GM12878 (cell line): ENCODE measurements around the gene CTDP1.

ENCODE experiments used
- CBX5 ChIP-seq: sonication (generic); IDR thresholded peaks from 2 replicates; pipeline ENCODE4 v1.6.1; 2016; ENCODE audit warnings: low read depth, moderate library complexity, mild to moderate bottlenecking, inconsistent platforms
- CEBPB ChIP-seq, 2 experiments: fragments of 150-350 bp in 1 of 2; IDR thresholded peaks; 2 replicates each; pipeline ENCODE4 v1.6.1; 2012 to 2014; ENCODE audit warnings: low read depth in 2 of 2, low read length in 2 of 2, borderline replicate concordance in 1 of 2, inconsistent platforms in 1 of 2
- PAX8 ChIP-seq: fragments of 450-650 bp; IDR thresholded peaks from 2 replicates; pipeline ENCODE4 v1.6.1; 2017; ENCODE audit warnings: mild to moderate bottlenecking, moderate library complexity
- RBBP5 ChIP-seq: fragments of 200-600 bp; sonication (generic); conservative IDR thresholded peaks from 2 replicates; pipeline ENCODE4 v1.6.1; 2016
- YY1 ChIP-seq: IDR thresholded peaks from 2 replicates; pipeline ENCODE4 v1.6.1; 2011; ENCODE audit warnings: low read depth, mild to moderate bottlenecking, low read length
- TF ChIP-seq, protein P1 (sequence below), 3 experiments: IDR thresholded peaks in 2 of 3; conservative IDR thresholded peaks in 1 of 3; 2 replicates each; pipeline ENCODE4 v1.5.1; 2011; ENCODE audit warnings: low read depth in 3 of 3, low read length in 3 of 3, mild to moderate bottlenecking in 3 of 3, control low read depth in 2 of 3, moderate library complexity in 2 of 3, inconsistent platforms in 1 of 3, mixed read lengths in 1 of 3; ENCODE audit not compliant: control insufficient read depth in 2 of 3, insufficient read depth in 1 of 3; ENCODE audit errors: extremely low read depth in 1 of 3

DNA sequence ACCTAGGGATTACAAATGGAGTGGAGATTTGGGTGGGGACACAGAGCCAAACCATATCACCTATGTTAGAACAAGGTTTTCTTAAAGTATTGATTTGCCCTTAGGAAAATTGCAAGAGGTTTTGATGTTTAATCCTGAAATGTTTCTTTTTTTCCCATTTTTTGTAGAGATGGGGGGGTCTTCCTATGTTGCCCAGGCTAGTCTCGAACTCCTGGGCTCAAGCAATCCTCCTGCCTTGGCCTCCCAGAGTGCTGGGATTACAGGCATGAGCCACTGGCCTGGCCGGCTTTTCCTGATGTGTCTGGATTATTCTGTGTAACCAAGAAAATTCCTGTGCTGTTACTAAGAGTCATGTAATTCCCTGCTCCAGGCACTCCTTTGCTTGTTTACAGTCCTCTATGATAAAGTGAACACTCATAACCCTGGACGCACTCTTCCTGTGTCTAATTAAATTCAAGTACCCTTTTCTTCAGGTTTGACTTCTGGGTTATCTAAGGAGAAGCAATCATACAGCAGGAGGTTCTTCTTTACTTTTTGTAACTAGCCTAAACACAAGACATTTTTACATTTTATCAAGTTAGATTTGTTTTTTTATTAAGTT is 15.0 kb upstream of the CTDP1 start:
- TF ChIP-seq, protein P1, sequence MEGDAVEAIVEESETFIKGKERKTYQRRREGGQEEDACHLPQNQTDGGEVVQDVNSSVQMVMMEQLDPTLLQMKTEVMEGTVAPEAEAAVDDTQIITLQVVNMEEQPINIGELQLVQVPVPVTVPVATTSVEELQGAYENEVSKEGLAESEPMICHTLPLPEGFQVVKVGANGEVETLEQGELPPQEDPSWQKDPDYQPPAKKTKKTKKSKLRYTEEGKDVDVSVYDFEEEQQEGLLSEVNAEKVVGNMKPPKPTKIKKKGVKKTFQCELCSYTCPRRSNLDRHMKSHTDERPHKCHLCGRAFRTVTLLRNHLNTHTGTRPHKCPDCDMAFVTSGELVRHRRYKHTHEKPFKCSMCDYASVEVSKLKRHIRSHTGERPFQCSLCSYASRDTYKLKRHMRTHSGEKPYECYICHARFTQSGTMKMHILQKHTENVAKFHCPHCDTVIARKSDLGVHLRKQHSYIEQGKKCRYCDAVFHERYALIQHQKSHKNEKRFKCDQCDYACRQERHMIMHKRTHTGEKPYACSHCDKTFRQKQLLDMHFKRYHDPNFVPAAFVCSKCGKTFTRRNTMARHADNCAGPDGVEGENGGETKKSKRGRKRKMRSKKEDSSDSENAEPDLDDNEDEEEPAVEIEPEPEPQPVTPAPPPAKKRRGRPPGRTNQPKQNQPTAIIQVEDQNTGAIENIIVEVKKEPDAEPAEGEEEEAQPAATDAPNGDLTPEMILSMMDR (IDR thresholded peaks at IDR 0.05 in 2 of 3, conservative IDR thresholded peaks at IDR 0.05 in 1 of 3; ENCODE audit: control insufficient read depth in 2 of 3, extremely low read depth in 1 of 3, insufficient read depth in 1 of 3, low read depth in 3 of 3, low read length in 3 of 3): no peak
- TF ChIP-seq CEBPB (IDR thresholded peaks at IDR 0.05; ENCODE audit: borderline replicate concordance in 1 of 2, low read depth in 2 of 2, low read length in 2 of 2): no peak
- no peak for TF ChIP-seq RBBP5
- no peak for TF ChIP-seq CBX5
- no peak for TF ChIP-seq PAX8
- no peak for TF ChIP-seq YY1
